Mucosa of rectum (tissue), 2 donors: ENCODE data around the gene ITGB5.

ENCODE experiments used
- H3K27ac ChIP-seq, 2 donors: one replicate each; pipeline ENCODE4 v1.7.0; 2013; ENCODE audit warnings: inconsistent platforms in 2 of 2, low read depth in 2 of 2, low read length in 2 of 2
- H3K27me3 ChIP-seq, 2 donors: one replicate each; pipeline ENCODE4 v1.7.0; 2013; ENCODE audit warnings: low read length in 2 of 2; ENCODE audit not compliant: control insufficient read depth in 2 of 2, insufficient read depth in 2 of 2
- H3K36me3 ChIP-seq, 2 donors: one replicate each; pipeline ENCODE4 v1.7.0; 2013; ENCODE audit warnings: low read length in 2 of 2; ENCODE audit not compliant: control insufficient read depth in 2 of 2, insufficient read depth in 2 of 2
- H3K4me1 ChIP-seq, 2 donors: one replicate each; pipeline ENCODE4 v1.7.0; 2013; ENCODE audit warnings: low read length in 2 of 2, mild to moderate bottlenecking in 1 of 2; ENCODE audit not compliant: control insufficient read depth in 2 of 2, insufficient read depth in 2 of 2
- H3K4me3 ChIP-seq, 2 donors: one replicate each; pipeline ENCODE4 v1.7.0; 2013; ENCODE audit warnings: low read length in 2 of 2
- H3K9ac ChIP-seq, 2 donors: one replicate each; pipeline ENCODE4 v1.7.0; 2013; ENCODE audit warnings: low read length in 2 of 2, low read depth in 1 of 2, mild to moderate bottlenecking in 1 of 2
- H3K9me3 ChIP-seq, 2 donors: one replicate each; pipeline ENCODE4 v1.7.0; 2013; ENCODE audit warnings: low read length in 2 of 2; ENCODE audit not compliant: control insufficient read depth in 2 of 2
- donor health status: healthy.
- donor health status: Normal muscosa, but diverticular disease.

The ITGB5 gene

GRCh38 chr3:124767264-124767663, 119.9 kb downstream of the ITGB5 start:
- no peaks in the 10 kb centered on the region for H3K9me3 ChIP-seq
- peaks cover 22 to 30% of the 10 kb centered on the region in 2 donors for H3K36me3 ChIP-seq
- no peaks in the 10 kb centered on the region for H3K27me3 ChIP-seq
- H3K27ac ChIP-seq: no peak overlapping the region
- H3K4me1 ChIP-seq: no peaks in the 10 kb centered on the region
- H3K4me3 ChIP-seq: no peak overlapping the region
- no peak overlapping the region for H3K9ac ChIP-seq

DNA sequence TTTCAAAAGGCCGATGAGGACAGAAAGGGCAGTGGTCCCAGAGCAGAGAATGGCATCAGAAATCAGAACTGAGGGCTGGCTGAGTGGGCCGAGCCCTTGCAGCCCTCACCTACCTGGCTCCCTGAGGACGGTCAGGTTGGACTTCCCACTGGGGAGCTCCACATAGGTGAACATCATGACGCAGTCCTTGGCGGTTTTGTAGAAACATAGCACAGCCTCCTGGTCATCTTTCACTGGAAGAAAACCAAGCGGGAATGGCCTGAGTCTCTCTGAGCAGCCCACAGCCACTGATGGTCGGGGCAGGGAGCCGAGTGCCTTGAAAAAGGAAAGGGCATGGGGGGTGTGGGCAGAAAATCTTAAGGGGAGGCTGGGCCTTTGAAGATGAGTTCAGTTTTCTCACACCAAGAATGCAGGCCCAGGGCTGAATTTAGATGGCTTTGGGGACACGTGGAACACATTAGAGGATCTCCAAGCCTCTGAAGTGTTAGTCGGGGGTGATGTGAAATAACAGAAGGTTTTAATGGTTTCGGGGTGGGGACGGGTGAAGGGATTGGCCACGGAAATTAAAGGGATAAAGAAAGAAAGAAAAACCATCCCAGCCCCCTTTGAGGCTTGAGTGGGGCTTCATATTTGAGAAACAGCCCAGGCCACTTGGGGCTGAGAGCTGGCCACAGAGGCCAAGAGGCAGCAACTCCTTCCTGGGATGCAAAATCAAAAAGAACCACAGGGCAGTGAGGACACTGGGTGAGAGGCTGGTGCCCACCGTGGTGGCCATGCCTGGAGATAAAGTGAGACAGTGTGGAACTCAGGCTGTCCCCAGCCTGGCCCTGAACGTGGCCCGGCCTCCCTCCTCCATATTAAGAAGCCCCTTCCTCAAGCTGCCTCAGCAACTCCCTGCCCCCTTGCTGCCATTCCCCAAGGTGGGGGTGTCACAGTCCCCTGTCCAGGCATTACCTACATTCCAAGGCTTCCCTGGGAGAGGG, 120.8 kb downstream of the ITGB5 start:
- Histone ChIP-seq H3K27ac (no peak overlapping the region), H3K4me1 (peaks cover 0 to 1% of the 10 kb centered on the region in 2 donors), H3K9ac (no peak overlapping the region), H3K27me3 (no peaks in the 10 kb centered on the region), H3K9me3 (no peaks in the 10 kb centered on the region), H3K36me3 (peaks cover 22 to 30% of the 10 kb centered on the region in 2 donors), H3K4me3 (no peak overlapping the region)

GRCh38 chr3:124765197-124765840, 121.8 kb downstream of the ITGB5 start:
- H3K9ac ChIP-seq: no peak overlapping the region
- peaks cover 22 to 30% of the 10 kb centered on the region in 2 donors for H3K36me3 ChIP-seq
- H3K27me3 ChIP-seq: no peaks in the 10 kb centered on the region
- H3K4me3 ChIP-seq: no peak overlapping the region
- no peak overlapping the region for H3K27ac ChIP-seq
- peaks cover 0 to 2% of the 10 kb centered on the region in 2 donors for H3K4me1 ChIP-seq
- H3K9me3 ChIP-seq: no peaks in the 10 kb centered on the region

GRCh38 chr3:124764746-124765145, 122.4 kb downstream of the ITGB5 start:
- H3K36me3 ChIP-seq: peaks cover 22 to 30% of the 10 kb centered on the region in 2 donors
- H3K27ac ChIP-seq: no peak overlapping the region
- H3K27me3 ChIP-seq: no peaks in the 10 kb centered on the region
- H3K9me3 ChIP-seq: no peaks in the 10 kb centered on the region
- peaks cover 0 to 2% of the 10 kb centered on the region in 2 donors for H3K4me1 ChIP-seq
- no peak overlapping the region for H3K9ac ChIP-seq
- H3K4me3 ChIP-seq: no peak overlapping the region

DNA sequence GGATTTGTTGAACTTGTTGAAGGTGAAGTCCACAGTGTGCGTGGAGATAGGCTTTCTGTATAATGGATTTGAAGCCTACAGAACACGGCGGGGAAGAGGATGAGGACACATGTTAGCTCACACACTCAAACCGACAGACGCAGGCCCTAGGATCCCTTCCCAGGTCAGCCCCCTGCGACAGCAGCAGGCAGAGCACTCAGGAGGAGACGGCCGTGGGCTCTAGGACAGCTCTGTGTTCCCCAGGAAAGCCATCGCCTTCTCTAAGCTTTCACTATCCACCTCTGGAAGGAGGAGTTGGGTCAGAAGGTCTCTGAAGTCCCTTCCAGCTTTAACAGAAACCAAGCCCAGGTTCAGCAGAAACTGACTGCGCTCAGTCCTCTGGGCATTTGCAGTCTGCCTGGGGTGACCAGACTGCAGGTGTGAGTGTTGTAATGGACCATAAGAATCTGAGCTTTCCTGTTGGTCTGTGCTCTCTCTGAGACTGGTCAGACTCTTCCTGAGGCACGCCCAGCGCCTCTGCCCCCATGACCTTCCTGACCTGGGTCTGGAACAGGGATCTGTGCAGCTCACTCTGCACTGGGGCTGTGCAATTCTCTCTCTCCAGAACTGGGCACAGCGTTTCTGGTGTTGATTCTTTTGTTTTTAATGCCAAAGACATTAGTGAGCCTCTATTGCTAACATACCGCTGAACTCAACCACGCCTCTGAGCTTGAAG, 123.4 kb downstream of the ITGB5 start:
- no peaks in the 10 kb centered on the region for H3K9me3 ChIP-seq
- H3K9ac ChIP-seq: no peak overlapping the region
- H3K4me1 ChIP-seq: peaks cover 0 to 2% of the 10 kb centered on the region in 2 donors
- H3K4me3 ChIP-seq: no peak overlapping the region
- no peak overlapping the region for H3K27ac ChIP-seq
- peaks cover 22 to 30% of the 10 kb centered on the region in 2 donors for H3K36me3 ChIP-seq
- no peaks in the 10 kb centered on the region for H3K27me3 ChIP-seq

DNA sequence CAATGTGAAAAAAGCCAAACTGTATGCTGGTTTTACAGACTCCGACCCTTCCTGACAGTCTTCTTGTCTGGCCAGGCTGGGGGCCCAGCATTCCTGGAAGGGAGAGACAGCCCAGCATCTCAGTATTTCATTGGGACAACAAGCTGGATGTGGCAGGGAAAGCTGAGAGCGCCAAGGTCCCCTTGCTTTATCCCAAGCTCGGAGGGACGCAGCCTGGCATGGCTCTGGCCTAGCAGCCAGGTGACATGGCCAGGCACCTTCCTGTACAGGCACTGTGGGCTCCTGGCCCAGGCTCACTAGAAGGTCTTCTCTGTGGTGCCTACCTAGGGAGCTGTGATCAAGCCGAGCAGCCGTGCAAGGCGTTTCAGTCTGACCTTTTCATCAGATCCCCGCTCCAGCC, 124.0 kb downstream of the ITGB5 start:
- Histone ChIP-seq H3K9me3 (no peaks in the 10 kb centered on the region), H3K27ac (no peak overlapping the region), H3K36me3 (peaks cover 21 to 30% of the 10 kb centered on the region in 2 donors), H3K4me1 (peaks cover 0 to 2% of the 10 kb centered on the region in 2 donors), H3K4me3 (no peak overlapping the region), H3K9ac (no peak overlapping the region), H3K27me3 (no peaks in the 10 kb centered on the region)

DNA sequence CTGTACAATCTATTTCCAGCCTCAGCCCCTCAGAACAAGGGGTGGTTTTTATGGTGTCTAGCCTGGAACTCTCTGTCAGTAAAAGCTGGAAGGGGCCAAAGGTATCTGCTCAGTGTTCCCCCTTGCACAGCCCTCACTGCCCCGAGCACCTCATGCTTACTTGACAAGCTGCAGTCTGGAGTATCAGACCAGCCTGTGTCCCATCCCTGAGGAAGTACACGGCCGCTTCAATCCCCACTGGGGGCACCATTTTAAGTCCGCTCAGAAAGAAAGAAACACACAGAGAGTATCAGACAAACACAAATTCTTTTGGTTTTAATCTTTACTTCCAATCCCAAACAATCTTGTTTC, 124.5 kb downstream of the ITGB5 start:
- Histone ChIP-seq H3K27me3 (no peaks in the 10 kb centered on the region), H3K4me1 (peaks cover 0 to 2% of the 10 kb centered on the region in 2 donors), H3K4me3 (no peak overlapping the region), H3K9ac (no peak overlapping the region), H3K36me3 (peaks cover 19 to 28% of the 10 kb centered on the region in 2 donors), H3K27ac (no peak overlapping the region), H3K9me3 (no peaks in the 10 kb centered on the region)

GRCh38 chr3:124761935-124762660, 125.1 kb downstream of the ITGB5 start:
- Histone ChIP-seq H3K9me3 (no peaks in the 10 kb centered on the region), H3K4me1 (peaks cover 0 to 2% of the 10 kb centered on the region in 2 donors)

GRCh38 chr3:124761250-124761796, 125.8 kb downstream of the ITGB5 start:
- Histone ChIP-seq H3K27me3 (no peaks in the 10 kb centered on the region), H3K9me3 (no peaks in the 10 kb centered on the region), H3K4me3 (peak overlapping the region in 1 of 2 donors; percentile 61), H3K36me3 (peaks cover 13 to 24% of the 10 kb centered on the region in 2 donors), H3K9ac (peak overlapping the region in 1 of 2 donors; percentile 56), H3K4me1 (peaks cover 0 to 2% of the 10 kb centered on the region in 2 donors), H3K27ac (no peak overlapping the region)

More at GRCh38 chr3:124761935-124762660, 125.1 kb downstream of the ITGB5 start:
- H3K36me3 ChIP-seq: peaks cover 19 to 24% of the 10 kb centered on the region in 2 donors
- no peak overlapping the region for H3K9ac ChIP-seq
- H3K27me3 ChIP-seq: no peaks in the 10 kb centered on the region
- no peak overlapping the region for H3K27ac ChIP-seq
- H3K4me3 ChIP-seq: no peak overlapping the region
